ENCODE measurements around the gene SLC25A19.

GRCh38 chr17:75316253-75316652, 27.0 kb upstream of the SLC25A19 start:
- TF ChIP-seq GATA2 (IDR thresholded peaks at IDR 0.05; ENCODE audit: low read depth, low read length) (no peak), GATA3 (IDR thresholded peaks at IDR 0.05; ENCODE audit: low read depth, low read length) (no peak)

All from SH-SY5Y (cell line).